Lung (tissue), 4 donors: Measurements from ENCODE around the gene NPY4R2. TPM values are rescaled to one million over a fixed set of nuclear protein-coding genes. Genes with fewer than 3 reads are reported as not detected.

Source experiments
- polyA plus RNA-seq, 2 donors: library from polyadenylated mRNA; stranded (reverse); fragments of 200-250 nt; gene quantifications; one replicate each; pipeline ENCODE4 v1.2.1, GENCODE V29; 2013
- total RNA-seq, 2 donors: library from RNA; depleted of rRNA in 1 of 2; stranded (reverse); fragments of >200 nt in 1 of 2; gene quantifications; one replicate each; pipeline ENCODE4 v1.2.1, GENCODE V29; 2014 to 2021
- donor health status: Bipolar disorder and iron deficiency.
- donor health status: healthy.
- donor health status: DM: yes; HTN: yes; CAD: no.

NPY4R2 gene
- total and polyA plus RNA-seq, 4 donors: 0.07 to 36.8 (median 1.7) TPM

Other genes starting within 250 kb of the NPY4R2 start
- gene SYT15B, start 155.1 kb upstream of the NPY4R2 start, total RNA-seq: 10 to 100 TPM; 39.0 to 59.8 TPM
- 10 to 100 TPM in 1 of 2 donors, 1 to 10 TPM in 1; 8.7 to 10.2 TPM for gene SYT15B, start 155.1 kb upstream of the NPY4R2 start, polyA plus RNA-seq
- gene FAM25C, start 81.1 kb downstream of the NPY4R2 start, total RNA-seq: not detected
- not detected for gene FAM25C, start 81.1 kb downstream of the NPY4R2 start, polyA plus RNA-seq